Neural cell (in vitro differentiated cells): ENCODE measurements around the gene TMCC1. TPM values are rescaled to one million over a fixed set of nuclear protein-coding genes. Genes with fewer than 3 reads are reported as not detected.

Experiments
- H2AFZ ChIP-seq: fragments of 200-600, 300-800 bp; sonication (generic), shearing (Covaris generic); 2 replicates; pipeline ENCODE4 v1.6.0; 2014; ENCODE audit warnings: low read depth, mild to moderate bottlenecking, antibody characterized with exemption, low read length, moderate library complexity
- H3F3A ChIP-seq: fragments of 200-600 bp; shearing (Covaris generic); 2 replicates; pipeline ENCODE4 v1.6.1; 2016; ENCODE audit warnings: mild to moderate bottlenecking, moderate library complexity, mixed read lengths, antibody characterized with exemption, low read length; ENCODE audit not compliant: insufficient read depth, poor library complexity, severe bottlenecking
- H3K27ac ChIP-seq: fragments of 200-600, 300-800 bp; sonication (generic), shearing (Covaris generic); 2 replicates; pipeline ENCODE4 v1.5.1; 2014; ENCODE audit warnings: mild to moderate bottlenecking, low read length, moderate library complexity
- H3K27me3 ChIP-seq: fragments of 300-800, 200-600 bp; sonication (generic), shearing (Covaris generic); 2 replicates; pipeline ENCODE4 v1.6.0; 2014; ENCODE audit warnings: mild to moderate bottlenecking, low read depth, low read length, moderate library complexity; ENCODE audit not compliant: insufficient read depth
- H3K36me3 ChIP-seq: fragments of 300-800, 200-600 bp; sonication (generic), shearing (Covaris generic); 2 replicates; pipeline ENCODE4 v1.5.1; 2014; ENCODE audit warnings: mild to moderate bottlenecking, antibody characterized with exemption, low read length, moderate library complexity; ENCODE audit not compliant: insufficient read depth
- H3K4me2 ChIP-seq: fragments of 300-800, 200-600 bp; sonication (generic), shearing (Covaris generic); 2 replicates; pipeline ENCODE4 v1.6.0; 2014; ENCODE audit warnings: mild to moderate bottlenecking, low read length
- H3K4me3 ChIP-seq: fragments of 300-800, 200-600 bp; sonication (generic), shearing (Covaris generic); 2 replicates; pipeline ENCODE4 v1.5.1; 2014; ENCODE audit warnings: mild to moderate bottlenecking, low read length, moderate library complexity
- H3K79me2 ChIP-seq: fragments of 200-600 bp; shearing (Covaris generic); replicated peaks from 2 replicates; pipeline ENCODE4 v1.6.0; 2014; ENCODE audit warnings: mild to moderate bottlenecking, low read length, moderate library complexity; ENCODE audit not compliant: insufficient read depth
- H3K9ac ChIP-seq: fragments of 300-800, 200-600 bp; sonication (generic), shearing (Covaris generic); 2 replicates; pipeline ENCODE4 v1.6.1; 2016; ENCODE audit warnings: mild to moderate bottlenecking, low read length, mixed read lengths
- H3K9me2 ChIP-seq: fragments of 200-600 bp; shearing (Covaris generic); 2 replicates; pipeline ENCODE4 v1.6.1; 2016; ENCODE audit warnings: mild to moderate bottlenecking, low read length, mixed read lengths; ENCODE audit not compliant: insufficient read depth
- H3K9me3 ChIP-seq: fragments of 200-600, 300-800 bp; sonication (generic), shearing (Covaris generic); 2 replicates; pipeline ENCODE4 v1.6.1; 2016; ENCODE audit warnings: mild to moderate bottlenecking, mixed run types, low read length, moderate library complexity, mixed read lengths
- H4K20me1 ChIP-seq: fragments of 200-600 bp; shearing (Covaris generic); 2 replicates; pipeline ENCODE4 v1.6.1; 2016; ENCODE audit warnings: mild to moderate bottlenecking, mixed run types; ENCODE audit not compliant: insufficient read depth
- CTCF ChIP-seq: fragments of 450-650 bp; IDR thresholded peaks from 2 replicates; pipeline ENCODE4 v1.5.1; 2014; ENCODE audit warnings: antibody characterized with exemption, mild to moderate bottlenecking, moderate library complexity; ENCODE audit not compliant: poor library complexity, severe bottlenecking
- EP300 ChIP-seq: fragments of 450-650 bp; conservative IDR thresholded peaks from 2 replicates; pipeline ENCODE4 v1.6.1; 2014; ENCODE audit warnings: antibody characterized with exemption, mild to moderate bottlenecking, moderate library complexity; ENCODE audit not compliant: poor library complexity, severe bottlenecking
- EZH2 ChIP-seq: fragments of 200-600, 300-800 bp; shearing (Covaris generic), sonication (generic); IDR thresholded peaks from 2 replicates; pipeline ENCODE4 v1.6.1; 2014; ENCODE audit warnings: antibody characterized with exemption, low read length, borderline replicate concordance, mild to moderate bottlenecking; ENCODE audit not compliant: insufficient read depth, poor library complexity, severe bottlenecking
- MXI1 ChIP-seq: fragments of 450-650 bp; conservative IDR thresholded peaks from 2 replicates; pipeline ENCODE4 v1.6.1; 2014; ENCODE audit warnings: antibody characterized with exemption, mild to moderate bottlenecking; ENCODE audit not compliant: poor library complexity, severe bottlenecking
- POLR2AphosphoS5 ChIP-seq: IDR thresholded peaks from 2 replicates; pipeline ENCODE4 v1.6.1; 2012
- RAD21 ChIP-seq: fragments of 450-650 bp; conservative IDR thresholded peaks from 2 replicates; pipeline ENCODE4 v1.6.1; 2014; ENCODE audit warnings: antibody characterized with exemption, mild to moderate bottlenecking, moderate library complexity
- REST ChIP-seq: IDR thresholded peaks from 2 replicates; pipeline ENCODE4 v1.6.1; 2012; ENCODE audit warnings: borderline replicate concordance
- SMC3 ChIP-seq: fragments of 450-650 bp; conservative IDR thresholded peaks from 2 replicates; pipeline ENCODE4 v1.6.1; 2014; ENCODE audit warnings: antibody characterized with exemption, mild to moderate bottlenecking, moderate library complexity; ENCODE audit not compliant: poor library complexity
- TAF1 ChIP-seq: IDR thresholded peaks from 2 replicates; pipeline ENCODE4 v1.6.1; 2012; ENCODE audit warnings: low read depth
- polyA plus RNA-seq: library from polyadenylated mRNA; depleted of rRNA; stranded (reverse); fragments of >200 nt; gene quantifications from 2 replicates; pipeline ENCODE4 v1.2.3, GENCODE V29; 2014

Gene TMCC1
- polyA plus RNA-seq, 1 donor from 2014 or later = 25.0 TPM

GRCh38 chr3:129633751-129634481, 259.6 kb downstream of the TMCC1 start:
- Histone ChIP-seq H4K20me1 (no peaks in the 10 kb centered on the region), H3K79me2 (no peaks in the 10 kb centered on the region), H3K9me2 (no peaks in the 10 kb centered on the region), H3K4me3 (no peak overlapping the region), H3K27ac (no peak overlapping the region), H3K36me3 (no peaks in the 10 kb centered on the region), H3K27me3 (no peaks in the 10 kb centered on the region), H3K9ac (no peak overlapping the region), H3F3A (no peaks in the 10 kb centered on the region), H3K4me2 (no peak overlapping the region), H2AFZ (no peak overlapping the region), H3K9me3 (peaks cover 3% of the 10 kb centered on the region)
- no peak for TF ChIP-seq MXI1

GRCh38 chr3:129632977-129633376, 260.5 kb downstream of the TMCC1 start:
- H3K27ac ChIP-seq = no peak overlapping the region
- peaks cover 3% of the 10 kb centered on the region for H3K9me3 ChIP-seq
- H3K4me2 ChIP-seq = no peak overlapping the region
- H4K20me1 ChIP-seq = no peaks in the 10 kb centered on the region
- H3K9me2 ChIP-seq = no peaks in the 10 kb centered on the region
- no peaks in the 10 kb centered on the region for H3K79me2 ChIP-seq
- TF ChIP-seq MXI1 (no peak), EP300 (no peak), RAD21 (no peak), REST (no peak), POLR2AphosphoS5 (no peak), SMC3 (no peak), CTCF (no peak), TAF1 (no peak), EZH2 (no peak)
- no peak overlapping the region for H2AFZ ChIP-seq
- H3K4me3 ChIP-seq = no peak overlapping the region
- H3F3A ChIP-seq = no peaks in the 10 kb centered on the region
- no peak overlapping the region for H3K9ac ChIP-seq
- no peaks in the 10 kb centered on the region for H3K27me3 ChIP-seq
- no peaks in the 10 kb centered on the region for H3K36me3 ChIP-seq

GRCh38 chr3:129632556-129632955, 261.0 kb downstream of the TMCC1 start:
- TF ChIP-seq MXI1 = no peak
- TF ChIP-seq TAF1 = no peak
- TF ChIP-seq SMC3 = no peak
- TF ChIP-seq POLR2AphosphoS5 = no peak
- TF ChIP-seq RAD21 = no peak
- TF ChIP-seq CTCF = no peak
- TF ChIP-seq EZH2 = no peak
- no peak for TF ChIP-seq REST
- TF ChIP-seq EP300 = no peak
- Histone ChIP-seq H4K20me1 (no peaks in the 10 kb centered on the region), H3K9me3 (peaks cover 3% of the 10 kb centered on the region)

More at GRCh38 chr3:129632556-129632955, 261.0 kb downstream of the TMCC1 start:
- Histone ChIP-seq H3K27me3 (peaks cover 3% of the 10 kb centered on the region), H2AFZ (no peak overlapping the region), H3K9me2 (no peaks in the 10 kb centered on the region), H3K9ac (no peak overlapping the region), H3K4me2 (no peak overlapping the region), H3K27ac (no peak overlapping the region), H3K79me2 (no peaks in the 10 kb centered on the region), H3F3A (no peaks in the 10 kb centered on the region), H3K4me3 (no peak overlapping the region), H3K36me3 (no peaks in the 10 kb centered on the region)
